ENCODE measurements around the gene SCAF4. TPM values are rescaled to one million over a fixed set of nuclear protein-coding genes. Genes with fewer than 3 reads are reported as not detected.
"Not testable (repeated sequence)": the region's sequence is repeated elsewhere in the genome, so short reads cannot be mapped to it uniquely, and the experiment has no call there.

The SCAF4 gene
- total RNA-seq, 2 donors from 2014 or later = 15.4 to 27.5 TPM

DNA sequence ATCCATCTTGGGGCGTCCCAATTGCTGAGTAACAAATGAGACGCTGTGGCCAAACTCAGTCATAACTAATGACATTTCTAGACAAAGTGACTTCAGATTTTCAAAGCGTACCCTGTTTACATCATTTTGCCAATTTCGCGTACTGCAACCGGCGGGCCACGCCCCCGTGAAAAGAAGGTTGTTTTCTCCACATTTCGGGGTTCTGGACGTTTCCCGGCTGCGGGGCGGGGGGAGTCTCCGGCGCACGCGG lies 72.7 kb downstream of the SCAF4 start:
- H3K4me3 ChIP-seq = peak overlapping the region; percentile 91
- H3K36me3 ChIP-seq = no peaks in the 10 kb centered on the region
- ATAC-seq (ENCODE audit: insufficient number of reproducible peaks, low FRiP score, low read depth) (peak; percentile 59), DNase-seq (ENCODE audit: low spot score) (no peak)
- H3K4me1 ChIP-seq (ENCODE audit: control insufficient read depth in 1 of 2, low read depth in 2 of 2) = peaks cover 10 to 40% of the 10 kb centered on the region in 2 donors
- H3K9me3 ChIP-seq = no peaks in the 10 kb centered on the region
- H3K27ac ChIP-seq = peak overlapping the region; percentile 91 to 93
- TF ChIP-seq, protein P1, sequence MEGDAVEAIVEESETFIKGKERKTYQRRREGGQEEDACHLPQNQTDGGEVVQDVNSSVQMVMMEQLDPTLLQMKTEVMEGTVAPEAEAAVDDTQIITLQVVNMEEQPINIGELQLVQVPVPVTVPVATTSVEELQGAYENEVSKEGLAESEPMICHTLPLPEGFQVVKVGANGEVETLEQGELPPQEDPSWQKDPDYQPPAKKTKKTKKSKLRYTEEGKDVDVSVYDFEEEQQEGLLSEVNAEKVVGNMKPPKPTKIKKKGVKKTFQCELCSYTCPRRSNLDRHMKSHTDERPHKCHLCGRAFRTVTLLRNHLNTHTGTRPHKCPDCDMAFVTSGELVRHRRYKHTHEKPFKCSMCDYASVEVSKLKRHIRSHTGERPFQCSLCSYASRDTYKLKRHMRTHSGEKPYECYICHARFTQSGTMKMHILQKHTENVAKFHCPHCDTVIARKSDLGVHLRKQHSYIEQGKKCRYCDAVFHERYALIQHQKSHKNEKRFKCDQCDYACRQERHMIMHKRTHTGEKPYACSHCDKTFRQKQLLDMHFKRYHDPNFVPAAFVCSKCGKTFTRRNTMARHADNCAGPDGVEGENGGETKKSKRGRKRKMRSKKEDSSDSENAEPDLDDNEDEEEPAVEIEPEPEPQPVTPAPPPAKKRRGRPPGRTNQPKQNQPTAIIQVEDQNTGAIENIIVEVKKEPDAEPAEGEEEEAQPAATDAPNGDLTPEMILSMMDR (IDR thresholded peaks at IDR 0.05) = no peak
- no peaks in the 10 kb centered on the region for H3K27me3 ChIP-seq (replicated peaks; ENCODE audit: insufficient read depth)

DNA sequence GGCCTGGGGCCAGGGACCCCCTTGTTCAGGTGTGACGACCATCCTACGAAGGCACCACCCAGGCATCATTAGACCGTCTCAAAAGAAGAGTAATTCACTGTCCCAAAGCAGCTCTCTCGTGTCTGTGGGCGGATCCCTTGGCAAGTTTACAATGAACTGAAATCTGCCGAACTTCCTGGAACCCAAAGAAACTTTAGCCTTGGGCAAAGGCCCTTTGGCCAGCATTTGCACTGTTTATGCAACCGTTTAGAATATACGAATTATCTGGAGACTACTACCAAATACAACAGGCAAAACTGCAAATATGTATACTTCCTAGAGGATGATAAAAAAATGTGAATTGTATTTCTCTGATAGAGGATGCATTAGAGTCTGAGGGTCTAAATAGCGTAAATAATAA lies 73.9 kb downstream of the SCAF4 start:
- H3K9me3 ChIP-seq = no peaks in the 10 kb centered on the region
- TF ChIP-seq, protein P1 (IDR thresholded peaks at IDR 0.05) = no peak
- DNase-seq (ENCODE audit: low spot score) = no peak
- no peak for ATAC-seq (ENCODE audit: insufficient number of reproducible peaks, low FRiP score, low read depth)
- no peak overlapping the region for H3K4me3 ChIP-seq
- no peaks in the 10 kb centered on the region for H3K27me3 ChIP-seq (replicated peaks; ENCODE audit: insufficient read depth)
- no peaks in the 10 kb centered on the region for H3K36me3 ChIP-seq
- peaks cover 10 to 28% of the 10 kb centered on the region in 2 donors for H3K4me1 ChIP-seq (ENCODE audit: control insufficient read depth in 1 of 2, low read depth in 2 of 2)
- H3K27ac ChIP-seq = no peak overlapping the region

DNA sequence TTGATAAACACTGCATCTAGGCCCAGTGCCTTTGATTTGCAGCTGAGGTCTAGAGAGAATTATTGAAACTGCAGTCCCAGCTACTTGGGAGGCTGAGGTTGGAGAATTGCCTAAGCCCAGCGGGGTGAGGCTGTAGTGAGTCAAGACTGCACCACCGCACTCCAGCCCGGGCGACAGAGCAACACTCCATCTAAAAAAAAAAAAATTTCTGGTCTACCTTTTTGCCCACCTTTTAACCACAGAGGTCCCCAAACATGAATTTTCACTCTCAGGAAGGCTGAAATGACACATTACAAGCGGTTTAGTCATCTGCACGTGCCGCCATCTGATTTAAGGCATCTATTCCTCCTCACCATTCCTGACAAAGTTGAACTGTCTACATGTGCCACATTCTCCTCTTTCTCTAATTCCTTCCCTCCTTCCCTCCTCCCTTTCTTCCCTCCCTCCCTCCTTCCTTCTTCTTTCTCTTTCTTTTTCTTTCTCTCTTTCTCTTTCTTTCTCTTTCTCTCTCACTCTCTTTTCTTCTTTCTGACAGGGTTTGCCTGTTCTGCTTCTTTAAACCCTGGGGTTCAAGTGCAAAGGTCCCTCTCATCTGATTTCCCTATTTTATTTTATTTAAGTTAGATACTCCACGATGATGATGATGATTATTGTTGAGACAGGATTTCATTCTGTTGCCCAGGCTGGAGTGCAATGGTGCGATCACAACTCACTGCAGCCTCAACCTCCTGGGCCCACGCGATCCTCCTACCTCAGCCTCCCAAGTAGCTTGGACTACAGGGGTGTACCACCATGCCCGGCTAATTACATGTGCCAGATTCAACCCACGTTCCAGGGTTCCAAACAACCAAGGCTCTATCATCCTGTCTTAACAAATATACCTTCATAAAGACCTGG lies 75.5 kb downstream of the SCAF4 start:
- ATAC-seq (ENCODE audit: insufficient number of reproducible peaks, low FRiP score, low read depth) (no peak), DNase-seq (ENCODE audit: low spot score) (no peak)
- Histone ChIP-seq H3K27ac (no peak overlapping the region), H3K4me1 (ENCODE audit: control insufficient read depth in 1 of 2, low read depth in 2 of 2) (peaks cover 4 to 12% of the 10 kb centered on the region in 2 donors), H3K9me3 (no peaks in the 10 kb centered on the region), H3K4me3 (no peak overlapping the region), H3K27me3 (replicated peaks; ENCODE audit: insufficient read depth) (no peaks in the 10 kb centered on the region), H3K36me3 (no peaks in the 10 kb centered on the region)
- TF ChIP-seq, protein P1 (IDR thresholded peaks at IDR 0.05) = no peak

DNA sequence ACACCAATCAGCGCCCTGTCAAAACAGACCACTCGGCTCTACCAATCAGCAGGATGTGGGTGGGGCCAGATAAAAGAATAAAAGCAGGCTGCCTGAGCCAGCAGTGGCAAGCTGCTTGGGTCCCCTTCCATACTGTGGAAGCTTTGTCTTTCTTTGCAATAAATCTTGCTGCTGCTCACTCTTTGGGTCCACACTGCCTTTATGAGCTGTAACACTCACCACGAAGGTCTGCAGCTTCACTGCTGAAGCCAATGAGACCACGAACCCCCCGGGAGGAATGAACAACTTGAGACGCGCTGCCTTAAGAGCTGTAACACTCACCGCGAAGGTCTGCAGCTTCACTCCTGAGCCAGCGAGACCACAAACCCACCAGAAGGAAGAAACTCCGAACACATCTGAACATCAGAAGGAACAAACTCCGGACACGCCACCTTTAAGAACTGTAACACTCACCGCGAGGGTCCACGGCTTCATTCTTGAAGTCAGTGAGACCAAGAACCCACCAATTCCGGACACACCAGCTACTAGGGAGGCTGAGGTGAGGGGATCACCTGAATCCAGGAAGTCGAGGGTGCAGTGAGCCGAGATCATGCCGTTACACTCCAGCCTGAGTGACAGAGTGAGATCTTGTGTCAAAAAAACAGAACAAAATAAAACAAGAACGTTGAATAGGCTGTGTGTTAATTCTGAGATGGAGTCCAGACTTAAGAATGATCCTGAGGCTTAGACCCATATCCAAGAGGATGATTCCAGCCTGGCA lies 76.9 kb downstream of the SCAF4 start:
- H3K9me3 ChIP-seq; H3K27me3 ChIP-seq (replicated peaks; ENCODE audit: insufficient read depth); H3K27ac ChIP-seq; H3K36me3 ChIP-seq; DNase-seq (ENCODE audit: low spot score); H3K4me3 ChIP-seq; ATAC-seq (ENCODE audit: insufficient number of reproducible peaks, low FRiP score, low read depth); H3K4me1 ChIP-seq (ENCODE audit: control insufficient read depth in 1 of 2, low read depth in 2 of 2): not testable (repeated sequence)

DNA sequence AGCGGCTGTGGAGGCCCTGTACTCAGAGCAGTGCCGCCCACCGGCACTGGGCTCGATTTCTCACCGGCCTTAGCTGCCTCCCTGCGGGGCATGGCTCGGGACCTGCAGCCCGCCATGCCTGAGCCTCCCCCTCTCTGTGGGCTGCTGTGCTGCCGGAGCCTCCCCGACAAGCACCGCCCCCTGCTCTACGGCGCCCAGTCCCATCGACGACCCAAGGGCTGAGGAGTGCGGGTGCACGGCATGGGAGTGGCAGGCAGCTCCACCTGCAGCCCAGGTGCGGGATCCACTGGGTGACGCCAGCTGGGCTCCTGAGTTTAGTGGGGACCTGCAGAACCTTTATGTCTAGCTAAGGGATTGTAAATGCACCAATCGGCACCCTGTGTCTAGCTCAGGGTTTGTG lies 77.6 kb downstream of the SCAF4 start:
- TF ChIP-seq, protein P1 (IDR thresholded peaks at IDR 0.05) = no peak
- DNase-seq (ENCODE audit: low spot score) = no peak
- no peaks in the 10 kb centered on the region for H3K36me3 ChIP-seq
- no peak overlapping the region for H3K4me3 ChIP-seq
- H3K4me1 ChIP-seq (ENCODE audit: control insufficient read depth in 1 of 2, low read depth in 2 of 2) = peaks cover 0 to 3% of the 10 kb centered on the region in 2 donors
- H3K27ac ChIP-seq = no peak overlapping the region
- H3K9me3 ChIP-seq = no peaks in the 10 kb centered on the region
- no peaks in the 10 kb centered on the region for H3K27me3 ChIP-seq (replicated peaks; ENCODE audit: insufficient read depth)
- no peak for ATAC-seq (ENCODE audit: insufficient number of reproducible peaks, low FRiP score, low read depth)

DNA sequence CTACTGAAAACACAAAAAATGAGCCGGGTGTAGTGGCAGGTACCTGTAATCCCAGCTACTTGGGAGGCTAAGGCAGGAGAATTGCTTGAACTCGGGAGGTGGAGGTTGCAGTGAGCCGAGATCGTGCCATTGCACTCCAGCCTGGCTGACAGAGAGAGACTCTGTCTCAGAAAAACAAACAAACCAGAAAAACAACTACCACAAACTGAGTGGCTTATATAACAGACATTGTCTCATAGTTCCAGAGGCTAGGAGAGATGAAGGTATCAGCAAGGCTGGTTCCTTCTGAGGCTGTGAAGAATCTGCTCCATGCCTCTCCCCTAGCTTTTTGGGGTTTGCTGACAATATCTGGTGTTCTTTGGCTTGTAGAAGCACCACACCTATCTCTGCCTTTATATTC lies 80.4 kb downstream of the SCAF4 start:
- not testable (repeated sequence) for H3K36me3 ChIP-seq; H3K4me3 ChIP-seq; H3K4me1 ChIP-seq (ENCODE audit: control insufficient read depth in 1 of 2, low read depth in 2 of 2); ATAC-seq (ENCODE audit: insufficient number of reproducible peaks, low FRiP score, low read depth); H3K27me3 ChIP-seq (replicated peaks; ENCODE audit: insufficient read depth); H3K9me3 ChIP-seq; DNase-seq (ENCODE audit: low spot score); H3K27ac ChIP-seq
